Erythroblast (primary cell): ENCODE data around the gene FRG2.
"Not testable (repeated sequence)": the region's sequence is repeated elsewhere in the genome, so short reads cannot be mapped to it uniquely, and the experiment has no call there.

Source experiments
- GATA1 ChIP-seq: IDR thresholded peaks from 2 replicates; pipeline ENCODE4 v1.6.1; 2011; ENCODE audit warnings: low read depth, mild to moderate bottlenecking, control low read depth, low read length, moderate library complexity
- POLR2A ChIP-seq: IDR thresholded peaks from 2 replicates; pipeline ENCODE4 v1.6.1; 2011; ENCODE audit warnings: mild to moderate bottlenecking, low read length

DNA sequence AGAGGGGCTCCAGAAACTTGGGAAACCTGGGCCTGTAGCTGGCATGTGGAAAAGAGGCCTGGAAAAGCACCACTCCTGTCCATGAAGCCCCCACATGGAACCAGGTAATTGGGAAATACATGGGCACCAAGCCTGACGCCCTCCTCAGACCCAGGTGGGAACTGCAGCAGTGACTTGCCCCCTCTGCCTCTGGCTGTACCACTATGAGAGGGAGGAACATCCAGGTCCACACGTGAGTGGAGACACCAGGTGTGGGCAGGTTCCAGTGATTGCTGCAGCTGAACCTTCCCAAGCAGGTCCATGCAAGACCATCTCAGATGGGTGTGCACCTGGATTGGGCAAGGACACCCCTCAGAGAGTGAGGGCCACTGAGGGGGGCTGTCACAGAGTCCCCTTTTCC, 46.8 kb downstream of the FRG2 start:
- TF ChIP-seq POLR2A, GATA1: not testable (repeated sequence)
